ENCODE results near the gene LHX3.
A peak's percentile ranks its signal among the peaks of the same experiment; 100 is the strongest.

The LHX3 gene

GRCh38 chr9:136225748-136226679 is 21.1 kb upstream of the LHX3 start:
- DNase-seq = peak; percentile 76

GRCh38 chr9:136225366-136225747 is 20.4 kb upstream of the LHX3 start:
- DNase-seq = peak; percentile 64

GRCh38 chr9:136223871-136224640 is 19.1 kb upstream of the LHX3 start:
- no peak for DNase-seq

GRCh38 chr9:136222906-136223285 is 18.0 kb upstream of the LHX3 start:
- no peak for DNase-seq

GRCh38 chr9:136222166-136222905 is 17.4 kb upstream of the LHX3 start:
- DNase-seq = no peak

GRCh38 chr9:136220017-136220729 is 15.2 kb upstream of the LHX3 start:
- peak; percentile 28 for DNase-seq

GRCh38 chr9:136219276-136219675 is 14.3 kb upstream of the LHX3 start:
- no peak for DNase-seq

GRCh38 chr9:136218673-136219072 is 13.7 kb upstream of the LHX3 start:
- no peak for DNase-seq

- DNase-seq = no peak
These were observed 13.3 kb upstream of the LHX3 start for GRCh38 chr9:136218271-136218670.

GRCh38 chr9:136216541-136217244 is 11.8 kb upstream of the LHX3 start:
- no peak for DNase-seq

- DNase-seq = no peak
These were observed 8.8 kb upstream of the LHX3 start for GRCh38 chr9:136213733-136214132.

- no peak for DNase-seq
These were observed 7.5 kb upstream of the LHX3 start for GRCh38 chr9:136212345-136212950.

- DNase-seq = no peak
These were observed 6.8 kb upstream of the LHX3 start for GRCh38 chr9:136211441-136212344.

- no peak for DNase-seq
These were observed 6.1 kb upstream of the LHX3 start for GRCh38 chr9:136211006-136211405.

- DNase-seq = no peak
These were observed 5.3 kb upstream of the LHX3 start for GRCh38 chr9:136210276-136210675.

- no peak for DNase-seq
These were observed 4.9 kb upstream of the LHX3 start for GRCh38 chr9:136209786-136210185.

- DNase-seq = no peak
These were observed 4.3 kb upstream of the LHX3 start for GRCh38 chr9:136209232-136209631.

GRCh38 chr9:136208675-136209074 is 3.7 kb upstream of the LHX3 start:
- DNase-seq = no peak

- DNase-seq = no peak
These were observed 2.7 kb upstream of the LHX3 start for GRCh38 chr9:136207616-136208015.

- DNase-seq = no peak
These were observed 1.8 kb upstream of the LHX3 start for GRCh38 chr9:136206602-136207275.
